Neural cell (in vitro differentiated cells): ENCODE results near the gene KCNJ1. TPM values are rescaled to one million over a fixed set of nuclear protein-coding genes. Genes with fewer than 3 reads are reported as not detected.

ENCODE experiments used
- H2AFZ ChIP-seq: fragments of 200-600, 300-800 bp; sonication (generic), shearing (Covaris generic); 2 replicates; pipeline ENCODE4 v1.6.0; 2014; ENCODE audit warnings: low read depth, mild to moderate bottlenecking, antibody characterized with exemption, low read length, moderate library complexity
- H3F3A ChIP-seq: fragments of 200-600 bp; shearing (Covaris generic); 2 replicates; pipeline ENCODE4 v1.6.1; 2016; ENCODE audit warnings: mild to moderate bottlenecking, moderate library complexity, mixed read lengths, antibody characterized with exemption, low read length; ENCODE audit not compliant: insufficient read depth, poor library complexity, severe bottlenecking
- H3K27ac ChIP-seq: fragments of 200-600, 300-800 bp; sonication (generic), shearing (Covaris generic); 2 replicates; pipeline ENCODE4 v1.5.1; 2014; ENCODE audit warnings: mild to moderate bottlenecking, low read length, moderate library complexity
- H3K27me3 ChIP-seq: fragments of 300-800, 200-600 bp; sonication (generic), shearing (Covaris generic); 2 replicates; pipeline ENCODE4 v1.6.0; 2014; ENCODE audit warnings: mild to moderate bottlenecking, low read depth, low read length, moderate library complexity; ENCODE audit not compliant: insufficient read depth
- H3K36me3 ChIP-seq: fragments of 300-800, 200-600 bp; sonication (generic), shearing (Covaris generic); 2 replicates; pipeline ENCODE4 v1.5.1; 2014; ENCODE audit warnings: mild to moderate bottlenecking, antibody characterized with exemption, low read length, moderate library complexity; ENCODE audit not compliant: insufficient read depth
- H3K4me2 ChIP-seq: fragments of 300-800, 200-600 bp; sonication (generic), shearing (Covaris generic); 2 replicates; pipeline ENCODE4 v1.6.0; 2014; ENCODE audit warnings: mild to moderate bottlenecking, low read length
- H3K4me3 ChIP-seq: fragments of 300-800, 200-600 bp; sonication (generic), shearing (Covaris generic); 2 replicates; pipeline ENCODE4 v1.5.1; 2014; ENCODE audit warnings: mild to moderate bottlenecking, low read length, moderate library complexity
- H3K79me2 ChIP-seq: fragments of 200-600 bp; shearing (Covaris generic); replicated peaks from 2 replicates; pipeline ENCODE4 v1.6.0; 2014; ENCODE audit warnings: mild to moderate bottlenecking, low read length, moderate library complexity; ENCODE audit not compliant: insufficient read depth
- H3K9ac ChIP-seq: fragments of 300-800, 200-600 bp; sonication (generic), shearing (Covaris generic); 2 replicates; pipeline ENCODE4 v1.6.1; 2016; ENCODE audit warnings: mild to moderate bottlenecking, low read length, mixed read lengths
- H3K9me2 ChIP-seq: fragments of 200-600 bp; shearing (Covaris generic); 2 replicates; pipeline ENCODE4 v1.6.1; 2016; ENCODE audit warnings: mild to moderate bottlenecking, low read length, mixed read lengths; ENCODE audit not compliant: insufficient read depth
- H3K9me3 ChIP-seq: fragments of 200-600, 300-800 bp; sonication (generic), shearing (Covaris generic); 2 replicates; pipeline ENCODE4 v1.6.1; 2016; ENCODE audit warnings: mild to moderate bottlenecking, mixed run types, low read length, moderate library complexity, mixed read lengths
- H4K20me1 ChIP-seq: fragments of 200-600 bp; shearing (Covaris generic); 2 replicates; pipeline ENCODE4 v1.6.1; 2016; ENCODE audit warnings: mild to moderate bottlenecking, mixed run types; ENCODE audit not compliant: insufficient read depth
- CTCF ChIP-seq: fragments of 450-650 bp; IDR thresholded peaks from 2 replicates; pipeline ENCODE4 v1.5.1; 2014; ENCODE audit warnings: antibody characterized with exemption, mild to moderate bottlenecking, moderate library complexity; ENCODE audit not compliant: poor library complexity, severe bottlenecking
- EP300 ChIP-seq: fragments of 450-650 bp; conservative IDR thresholded peaks from 2 replicates; pipeline ENCODE4 v1.6.1; 2014; ENCODE audit warnings: antibody characterized with exemption, mild to moderate bottlenecking, moderate library complexity; ENCODE audit not compliant: poor library complexity, severe bottlenecking
- EZH2 ChIP-seq: fragments of 200-600, 300-800 bp; shearing (Covaris generic), sonication (generic); IDR thresholded peaks from 2 replicates; pipeline ENCODE4 v1.6.1; 2014; ENCODE audit warnings: antibody characterized with exemption, low read length, borderline replicate concordance, mild to moderate bottlenecking; ENCODE audit not compliant: insufficient read depth, poor library complexity, severe bottlenecking
- MXI1 ChIP-seq: fragments of 450-650 bp; conservative IDR thresholded peaks from 2 replicates; pipeline ENCODE4 v1.6.1; 2014; ENCODE audit warnings: antibody characterized with exemption, mild to moderate bottlenecking; ENCODE audit not compliant: poor library complexity, severe bottlenecking
- POLR2AphosphoS5 ChIP-seq: IDR thresholded peaks from 2 replicates; pipeline ENCODE4 v1.6.1; 2012
- RAD21 ChIP-seq: fragments of 450-650 bp; conservative IDR thresholded peaks from 2 replicates; pipeline ENCODE4 v1.6.1; 2014; ENCODE audit warnings: antibody characterized with exemption, mild to moderate bottlenecking, moderate library complexity
- SMC3 ChIP-seq: fragments of 450-650 bp; conservative IDR thresholded peaks from 2 replicates; pipeline ENCODE4 v1.6.1; 2014; ENCODE audit warnings: antibody characterized with exemption, mild to moderate bottlenecking, moderate library complexity; ENCODE audit not compliant: poor library complexity
- TAF1 ChIP-seq: IDR thresholded peaks from 2 replicates; pipeline ENCODE4 v1.6.1; 2012; ENCODE audit warnings: low read depth
- polyA plus RNA-seq: library from polyadenylated mRNA; depleted of rRNA; stranded (reverse); fragments of >200 nt; gene quantifications from 2 replicates; pipeline ENCODE4 v1.2.3, GENCODE V29; 2014
- TF ChIP-seq, protein P1 (sequence below): IDR thresholded peaks from 2 replicates; pipeline ENCODE4 v1.6.1; 2012; ENCODE audit warnings: borderline replicate concordance

The KCNJ1 gene
- polyA plus RNA-seq, 1 donor from 2014 or later = 0.22 TPM

DNA sequence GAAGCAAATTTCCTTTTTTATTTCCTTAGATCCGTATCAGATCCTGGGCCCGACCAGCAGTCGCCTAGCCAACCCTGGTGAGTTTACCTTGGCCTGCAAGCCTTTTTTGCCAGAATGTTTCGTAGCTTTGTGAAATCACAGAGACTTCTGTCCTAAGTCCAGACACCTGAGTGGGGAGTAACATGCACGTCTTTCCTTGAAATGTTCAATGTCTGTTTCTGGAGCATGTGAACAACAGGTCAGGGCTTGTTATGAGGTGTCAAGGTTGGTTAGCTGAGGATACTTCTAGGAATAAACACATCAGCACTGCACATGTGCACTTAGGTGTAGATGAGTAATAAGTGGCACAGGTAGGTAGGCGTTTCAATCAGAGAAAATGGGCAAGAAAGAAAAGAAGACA lies 58.0 kb downstream of the KCNJ1 start:
- TF ChIP-seq MXI1 = no peak
- no peak for TF ChIP-seq RAD21
- TF ChIP-seq SMC3 = no peak
- TF ChIP-seq, protein P1, sequence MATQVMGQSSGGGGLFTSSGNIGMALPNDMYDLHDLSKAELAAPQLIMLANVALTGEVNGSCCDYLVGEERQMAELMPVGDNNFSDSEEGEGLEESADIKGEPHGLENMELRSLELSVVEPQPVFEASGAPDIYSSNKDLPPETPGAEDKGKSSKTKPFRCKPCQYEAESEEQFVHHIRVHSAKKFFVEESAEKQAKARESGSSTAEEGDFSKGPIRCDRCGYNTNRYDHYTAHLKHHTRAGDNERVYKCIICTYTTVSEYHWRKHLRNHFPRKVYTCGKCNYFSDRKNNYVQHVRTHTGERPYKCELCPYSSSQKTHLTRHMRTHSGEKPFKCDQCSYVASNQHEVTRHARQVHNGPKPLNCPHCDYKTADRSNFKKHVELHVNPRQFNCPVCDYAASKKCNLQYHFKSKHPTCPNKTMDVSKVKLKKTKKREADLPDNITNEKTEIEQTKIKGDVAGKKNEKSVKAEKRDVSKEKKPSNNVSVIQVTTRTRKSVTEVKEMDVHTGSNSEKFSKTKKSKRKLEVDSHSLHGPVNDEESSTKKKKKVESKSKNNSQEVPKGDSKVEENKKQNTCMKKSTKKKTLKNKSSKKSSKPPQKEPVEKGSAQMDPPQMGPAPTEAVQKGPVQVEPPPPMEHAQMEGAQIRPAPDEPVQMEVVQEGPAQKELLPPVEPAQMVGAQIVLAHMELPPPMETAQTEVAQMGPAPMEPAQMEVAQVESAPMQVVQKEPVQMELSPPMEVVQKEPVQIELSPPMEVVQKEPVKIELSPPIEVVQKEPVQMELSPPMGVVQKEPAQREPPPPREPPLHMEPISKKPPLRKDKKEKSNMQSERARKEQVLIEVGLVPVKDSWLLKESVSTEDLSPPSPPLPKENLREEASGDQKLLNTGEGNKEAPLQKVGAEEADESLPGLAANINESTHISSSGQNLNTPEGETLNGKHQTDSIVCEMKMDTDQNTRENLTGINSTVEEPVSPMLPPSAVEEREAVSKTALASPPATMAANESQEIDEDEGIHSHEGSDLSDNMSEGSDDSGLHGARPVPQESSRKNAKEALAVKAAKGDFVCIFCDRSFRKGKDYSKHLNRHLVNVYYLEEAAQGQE = no peak
- no peak for TF ChIP-seq CTCF
- TF ChIP-seq POLR2AphosphoS5 = no peak
- TF ChIP-seq TAF1 = no peak
- TF ChIP-seq EZH2 = no peak
- TF ChIP-seq EP300 = no peak
- H3K4me2 ChIP-seq = no peak overlapping the region
- H3F3A ChIP-seq = no peaks in the 10 kb centered on the region
- H2AFZ ChIP-seq = no peak overlapping the region
- H3K9ac ChIP-seq = no peak overlapping the region
- H3K9me3 ChIP-seq = no peaks in the 10 kb centered on the region
- H3K36me3 ChIP-seq = no peaks in the 10 kb centered on the region
- no peaks in the 10 kb centered on the region for H3K27me3 ChIP-seq
- no peak overlapping the region for H3K4me3 ChIP-seq
- no peaks in the 10 kb centered on the region for H3K79me2 ChIP-seq
- H4K20me1 ChIP-seq = no peaks in the 10 kb centered on the region
- H3K27ac ChIP-seq = no peak overlapping the region
- no peaks in the 10 kb centered on the region for H3K9me2 ChIP-seq

GRCh38 chr11:128807909-128808308 lies 59.2 kb downstream of the KCNJ1 start:
- Histone ChIP-seq H3K9me2 (no peaks in the 10 kb centered on the region), H3K4me2 (no peak overlapping the region), H3K79me2 (no peaks in the 10 kb centered on the region), H3K9me3 (no peaks in the 10 kb centered on the region), H3K27ac (no peak overlapping the region), H3K4me3 (no peak overlapping the region), H3K27me3 (no peaks in the 10 kb centered on the region), H2AFZ (no peak overlapping the region), H3K9ac (no peak overlapping the region), H3K36me3 (no peaks in the 10 kb centered on the region), H3F3A (no peaks in the 10 kb centered on the region), H4K20me1 (no peaks in the 10 kb centered on the region)
- TF ChIP-seq TAF1 (no peak), EZH2 (no peak), RAD21 (no peak), CTCF (no peak), POLR2AphosphoS5 (no peak), MXI1 (no peak), EP300 (no peak), SMC3 (no peak)
- TF ChIP-seq, protein P1 = no peak
